H9 (cell line): ENCODE data around the gene ZCCHC17. TPM values are rescaled to one million over a fixed set of nuclear protein-coding genes. Genes with fewer than 3 reads are reported as not detected.

Experiments used
- DNase-seq: peaks from one replicate; pipeline ENCODE4 v3.0.0-alpha.2; 2017
- H2AFZ ChIP-seq: one replicate; pipeline ENCODE4 v1.6.1; 2013; ENCODE audit warnings: mild to moderate bottlenecking, low read length, control low read depth, moderate library complexity
- H2AK5ac ChIP-seq: 2 replicates; pipeline ENCODE4 v1.6.1; 2013; ENCODE audit warnings: low read length, control low read depth, mixed read lengths; ENCODE audit not compliant: insufficient read length
- H2BK120ac ChIP-seq: one replicate; pipeline ENCODE4 v1.6.1; 2013; ENCODE audit warnings: low read depth, mild to moderate bottlenecking, low read length, control low read depth, inconsistent platforms; ENCODE audit not compliant: poor library complexity, severe bottlenecking
- H2BK12ac ChIP-seq: 2 replicates; pipeline ENCODE4 v1.6.1; 2013; ENCODE audit warnings: low read length, control low read depth, mixed read lengths, low read depth; ENCODE audit not compliant: insufficient read length
- H2BK15ac ChIP-seq: 2 replicates; pipeline ENCODE4 v1.6.1; 2013; ENCODE audit warnings: low read depth, low read length, control low read depth
- H2BK20ac ChIP-seq: one replicate; pipeline ENCODE4 v1.6.1; 2013; ENCODE audit warnings: low read depth, mild to moderate bottlenecking, low read length, control low read depth, inconsistent platforms; ENCODE audit not compliant: poor library complexity, severe bottlenecking
- H2BK5ac ChIP-seq: 2 replicates; pipeline ENCODE4 v1.6.1; 2013; ENCODE audit warnings: low read length, control low read depth, mixed read lengths; ENCODE audit not compliant: insufficient read length
- H3K14ac ChIP-seq: 2 replicates; pipeline ENCODE4 v1.6.1; 2013; ENCODE audit warnings: low read length, control low read depth; ENCODE audit not compliant: insufficient read depth
- H3K18ac ChIP-seq: 2 replicates; pipeline ENCODE4 v1.6.1; 2013; ENCODE audit warnings: low read depth, mild to moderate bottlenecking, mixed read lengths, low read length, control low read depth; ENCODE audit not compliant: insufficient read length
- H3K23ac ChIP-seq: 2 replicates; pipeline ENCODE4 v1.6.1; 2013; ENCODE audit warnings: low read length, control low read depth, mixed read lengths, low read depth; ENCODE audit not compliant: insufficient read length
- H3K23me2 ChIP-seq: 2 replicates; pipeline ENCODE4 v1.6.1; 2013; ENCODE audit warnings: low read depth, mild to moderate bottlenecking, mixed read lengths, low read length, control low read depth; ENCODE audit not compliant: insufficient read length, poor library complexity, severe bottlenecking
- H3K27ac ChIP-seq: 2 replicates; pipeline ENCODE4 v1.5.1; 2013; ENCODE audit warnings: low read length, control low read depth, mixed read lengths, low read depth; ENCODE audit not compliant: insufficient read length
- H3K27me3 ChIP-seq: 2 replicates; pipeline ENCODE4 v1.6.1; 2013; ENCODE audit warnings: low read length, control low read depth, inconsistent platforms; ENCODE audit not compliant: insufficient read depth
- H3K4ac ChIP-seq: 2 replicates; pipeline ENCODE4 v1.6.1; 2013; ENCODE audit warnings: low read depth, mild to moderate bottlenecking, control low read depth, inconsistent platforms, low read length, moderate library complexity
- H3K4me1 ChIP-seq: 2 replicates; pipeline ENCODE4 v1.6.1; 2013; ENCODE audit warnings: low read length, control low read depth, inconsistent platforms; ENCODE audit not compliant: insufficient read depth
- H3K4me2 ChIP-seq: 2 replicates; pipeline ENCODE4 v1.6.1; 2013; ENCODE audit warnings: low read length, control low read depth, mixed read lengths; ENCODE audit not compliant: insufficient read length, insufficient read depth
- H3K56ac ChIP-seq: 2 replicates; pipeline ENCODE4 v1.6.1; 2013; ENCODE audit warnings: low read depth, mild to moderate bottlenecking, mixed read lengths, low read length, control low read depth; ENCODE audit not compliant: insufficient read length
- H3K79me1 ChIP-seq: 2 replicates; pipeline ENCODE4 v1.6.1; 2013; ENCODE audit warnings: low read depth, mild to moderate bottlenecking, moderate library complexity, low read length, control low read depth, inconsistent platforms; ENCODE audit not compliant: insufficient read depth, poor library complexity, severe bottlenecking
- H3K79me2 ChIP-seq: 2 replicates; pipeline ENCODE4 v1.6.1; 2013; ENCODE audit warnings: low read length, control low read depth, inconsistent platforms; ENCODE audit not compliant: insufficient read depth
- H3K9ac ChIP-seq: 2 replicates; pipeline ENCODE4 v1.6.1; 2013; ENCODE audit warnings: low read length, control low read depth, mixed read lengths; ENCODE audit not compliant: insufficient read length; ENCODE audit errors: extremely low read depth
- H3K9me3 ChIP-seq: one replicate; pipeline ENCODE4 v1.6.1; 2013; ENCODE audit warnings: low read depth, low read length, inconsistent platforms; ENCODE audit not compliant: control insufficient read depth
- H3T11ph ChIP-seq: one replicate; pipeline ENCODE4 v1.6.1; 2013; ENCODE audit warnings: mild to moderate bottlenecking, low read length, control low read depth, inconsistent platforms
- H4K20me1 ChIP-seq: one replicate; pipeline ENCODE4 v1.6.1; 2013; ENCODE audit not compliant: control insufficient read depth, insufficient read length, insufficient read depth
- H4K5ac ChIP-seq: 2 replicates; pipeline ENCODE4 v1.6.1; 2013; ENCODE audit warnings: low read depth, mild to moderate bottlenecking, mixed read lengths, low read length, control low read depth; ENCODE audit not compliant: insufficient read length
- H4K8ac ChIP-seq: replicated peaks from 2 replicates; pipeline ENCODE4 v1.6.1; 2013; ENCODE audit warnings: low read length, control low read depth, mixed read lengths, low read depth; ENCODE audit not compliant: insufficient read length
- H4K91ac ChIP-seq: 2 replicates; pipeline ENCODE4 v1.6.1; 2013; ENCODE audit warnings: low read depth, mild to moderate bottlenecking, moderate library complexity, mixed read lengths, low read length, control low read depth; ENCODE audit not compliant: insufficient read length
- H3K27ac Mint-ChIP-seq, 3 experiments: 2 replicates in 2 of 3; 3 replicates in 1 of 3; pipeline ENCODE4 v1.8.0; 2020 to 2021; ENCODE audit warnings: mixed read lengths in 3 of 3, mild to moderate bottlenecking in 1 of 3, moderate library complexity in 1 of 3
- H3K27me3 Mint-ChIP-seq: 2 replicates; pipeline ENCODE4 v1.8.0; 2021; ENCODE audit warnings: low read depth, mild to moderate bottlenecking, moderate library complexity, mixed read lengths
- H3K36me3 Mint-ChIP-seq, 3 experiments: 2 replicates in 2 of 3; 3 replicates in 1 of 3; pipeline ENCODE4 v1.8.0; 2020 to 2021; ENCODE audit warnings: low read depth in 3 of 3, mixed read lengths in 3 of 3; ENCODE audit not compliant: insufficient read depth in 1 of 3
- H3K4me1 Mint-ChIP-seq, 2 experiments: 2 replicates each; pipeline ENCODE4 v1.8.0; 2020; ENCODE audit warnings: mixed read lengths in 2 of 2
- H3K4me3 Mint-ChIP-seq, 2 experiments: 2 replicates in 1 of 2; 3 replicates in 1 of 2; pipeline ENCODE4 v1.8.0; 2020 to 2021; ENCODE audit warnings: mild to moderate bottlenecking in 2 of 2, mixed read lengths in 2 of 2, moderate library complexity in 1 of 2
- H3K9me3 Mint-ChIP-seq, 2 experiments: 2 replicates in 1 of 2; 3 replicates in 1 of 2; pipeline ENCODE4 v1.8.0; 2020; ENCODE audit warnings: mild to moderate bottlenecking in 2 of 2, mixed read lengths in 2 of 2, moderate library complexity in 1 of 2
- CTCF ChIP-seq: fragments of 200-600 bp; sonication (generic); conservative IDR thresholded peaks from 3 replicates; pipeline ENCODE4 v1.8.0; 2021; ENCODE audit warnings: antibody characterized with exemption, mild to moderate bottlenecking
- WGBS: extraction: QIAGEN DNeasy Blood & Tissue Kit; methylation state at CpG from one replicate; pipeline ENCODE4 v1.1.7; 2013; ENCODE audit warnings: missing lambda C conversion rate, low lambda C conversion rate, mixed read lengths; ENCODE audit not compliant: insufficient read length; ENCODE audit errors: extremely low coverage; 5-methylcytosine and 5-hydroxymethylcytosine counted together
- total RNA-seq: library from RNA; stranded (reverse); gene quantifications from 2 replicates; pipeline ENCODE4 v1.2.1, GENCODE V29; 2021

ZCCHC17 gene
- total RNA-seq, 1 experiment from 2014 or later: 50.4 TPM

GRCh38 chr1:31410871-31411270 is 114.0 kb downstream of the ZCCHC17 start:
- H3K23me2 ChIP-seq: peaks cover 16% of the 10 kb centered on the region
- no peak overlapping the region; a peak in 1 of 7 replicates for H3K27ac Mint-ChIP-seq
- no peak overlapping the region for H2BK20ac ChIP-seq
- no peak for TF ChIP-seq CTCF
- H4K91ac ChIP-seq: no peak overlapping the region
- WGBS: no CpG with 5 or more reads among the region's 4 CpGs
- DNase-seq: no peak
- H3K56ac ChIP-seq: no peak overlapping the region
- H2BK120ac ChIP-seq: no peak overlapping the region
- no peak overlapping the region for H2AFZ ChIP-seq
- H4K8ac ChIP-seq: no peak overlapping the region
- no peak overlapping the region for H3K4me2 ChIP-seq
- H4K20me1 ChIP-seq: no peaks in the 10 kb centered on the region
- no peaks in the 10 kb centered on the region for H3K27me3 ChIP-seq
- no peak overlapping the region for H3K4ac ChIP-seq
- peaks cover 28% of the 10 kb centered on the region for H3K27me3 Mint-ChIP-seq
- no peak overlapping the region for H3K14ac ChIP-seq
- no peaks in the 10 kb centered on the region for H3K79me1 ChIP-seq
- H2BK15ac ChIP-seq: no peak overlapping the region
- H3T11ph ChIP-seq: no peak overlapping the region
- H2AK5ac ChIP-seq: no peak overlapping the region
- H3K9me3 Mint-ChIP-seq: no peaks in the 10 kb centered on the region
- no peak overlapping the region for H2BK12ac ChIP-seq
- H3K27ac ChIP-seq: no peak overlapping the region
- no peak overlapping the region for H3K4me3 Mint-ChIP-seq
- no peak overlapping the region for H4K5ac ChIP-seq
- no peak overlapping the region for H3K9ac ChIP-seq
- H3K36me3 Mint-ChIP-seq: peaks cover 0 to 8% (median 7%) of the 10 kb centered on the region in 3 experiments; a peak in 5 of 7 replicates
- peaks cover 3% of the 10 kb centered on the region; the same call in 1 of the 2 replicates for H3K4me1 ChIP-seq
- no peaks in the 10 kb centered on the region for H3K9me3 ChIP-seq
- H3K18ac ChIP-seq: no peak overlapping the region
- no peaks in the 10 kb centered on the region for H3K79me2 ChIP-seq
- no peak overlapping the region for H2BK5ac ChIP-seq
- H3K4me1 Mint-ChIP-seq: peaks cover 26 to 27% of the 10 kb centered on the region in 2 experiments
- H3K23ac ChIP-seq: no peak overlapping the region
